GM12892 (cell line): Measurements from ENCODE around the gene ARID3C.
"Not testable (repeated sequence)": the region's sequence is repeated elsewhere in the genome, so short reads cannot be mapped to it uniquely, and the experiment has no call there.

Source experiments
- DNase-seq: peaks from one replicate; pipeline ENCODE4 v3.0.0; 2011; ENCODE audit not compliant: insufficient read length
- FAIRE-seq: peaks from 2 replicates; lab custom pipeline; 2011; peaks lifted over from hg19 to GRCh38; lab: Jason Lieb, UNC
- POLR2A ChIP-seq: IDR thresholded peaks from 2 replicates; pipeline ENCODE4 v1.6.1; 2011; ENCODE audit warnings: low read depth, low read length, control low read depth
- POLR2AphosphoS5 ChIP-seq: IDR thresholded peaks from 2 replicates; pipeline ENCODE4 v1.6.1; 2011; ENCODE audit warnings: low read depth, low read length, control low read depth
- TAF1 ChIP-seq: IDR thresholded peaks from 2 replicates; pipeline ENCODE4 v1.6.1; 2011; ENCODE audit warnings: low read depth, mild to moderate bottlenecking, control low read depth, low read length, borderline replicate concordance

ARID3C gene

DNA sequence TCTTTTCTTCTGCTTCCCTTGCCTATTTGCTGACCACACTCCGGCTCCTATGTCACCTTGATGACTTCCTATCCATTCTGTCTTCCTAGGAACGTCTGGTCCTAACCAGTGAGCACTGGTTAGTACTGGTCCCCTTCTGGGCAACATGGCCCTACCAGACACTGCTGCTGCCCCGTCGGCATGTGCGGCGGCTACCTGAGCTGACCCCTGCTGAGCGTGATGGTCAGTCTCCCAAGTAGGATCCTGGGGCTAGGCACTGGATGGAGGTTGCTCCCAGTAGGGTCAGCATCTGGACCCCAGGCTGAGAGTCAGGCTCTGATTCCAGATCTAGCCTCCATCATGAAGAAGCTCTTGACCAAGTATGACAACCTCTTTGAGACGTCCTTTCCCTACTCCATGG is 19.8 kb upstream of the ARID3C start:
- no peak for DNase-seq
- no peak for FAIRE-seq
- no peak for TF ChIP-seq POLR2AphosphoS5
- no peak for TF ChIP-seq TAF1
- no peak for TF ChIP-seq POLR2A

DNA sequence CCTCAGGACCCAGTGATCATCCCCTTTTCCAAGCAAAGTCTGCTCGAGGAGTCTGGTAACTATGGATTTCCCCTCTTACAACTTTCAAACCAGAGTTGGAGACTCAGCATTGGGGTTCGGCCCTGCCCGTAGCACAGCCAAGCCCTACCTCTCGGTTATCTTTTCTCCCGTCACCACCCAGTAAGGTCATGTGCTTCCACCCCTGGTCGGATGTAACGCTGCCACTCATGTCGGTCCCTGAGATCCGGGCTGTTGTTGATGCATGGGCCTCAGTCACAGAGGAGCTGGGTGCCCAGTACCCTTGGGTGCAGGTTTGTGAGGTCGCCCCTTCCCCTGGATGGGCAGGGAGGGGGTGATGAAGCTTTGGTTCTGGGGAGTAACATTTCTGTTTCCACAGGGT is 18.8 kb upstream of the ARID3C start:
- FAIRE-seq = no peak
- no peak for DNase-seq
- no peak for TF ChIP-seq TAF1
- TF ChIP-seq POLR2AphosphoS5 = no peak
- no peak for TF ChIP-seq POLR2A

DNA sequence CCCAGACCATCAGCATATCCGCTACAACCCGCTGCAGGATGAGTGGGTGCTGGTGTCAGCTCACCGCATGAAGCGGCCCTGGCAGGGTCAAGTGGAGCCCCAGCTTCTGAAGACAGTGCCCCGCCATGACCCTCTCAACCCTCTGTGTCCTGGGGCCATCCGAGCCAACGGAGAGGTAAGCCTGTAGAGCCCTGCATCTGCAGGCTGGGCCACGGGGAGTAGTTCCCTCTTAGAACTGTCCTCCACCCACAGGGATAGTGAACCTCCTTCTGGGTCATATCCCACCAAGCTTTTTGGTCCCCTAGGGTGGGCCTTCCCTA is 18.2 kb upstream of the ARID3C start:
- peak; percentile 65 for FAIRE-seq
- no peak for DNase-seq
- TF ChIP-seq POLR2AphosphoS5 (no peak), POLR2A (no peak), TAF1 (no peak)

DNA sequence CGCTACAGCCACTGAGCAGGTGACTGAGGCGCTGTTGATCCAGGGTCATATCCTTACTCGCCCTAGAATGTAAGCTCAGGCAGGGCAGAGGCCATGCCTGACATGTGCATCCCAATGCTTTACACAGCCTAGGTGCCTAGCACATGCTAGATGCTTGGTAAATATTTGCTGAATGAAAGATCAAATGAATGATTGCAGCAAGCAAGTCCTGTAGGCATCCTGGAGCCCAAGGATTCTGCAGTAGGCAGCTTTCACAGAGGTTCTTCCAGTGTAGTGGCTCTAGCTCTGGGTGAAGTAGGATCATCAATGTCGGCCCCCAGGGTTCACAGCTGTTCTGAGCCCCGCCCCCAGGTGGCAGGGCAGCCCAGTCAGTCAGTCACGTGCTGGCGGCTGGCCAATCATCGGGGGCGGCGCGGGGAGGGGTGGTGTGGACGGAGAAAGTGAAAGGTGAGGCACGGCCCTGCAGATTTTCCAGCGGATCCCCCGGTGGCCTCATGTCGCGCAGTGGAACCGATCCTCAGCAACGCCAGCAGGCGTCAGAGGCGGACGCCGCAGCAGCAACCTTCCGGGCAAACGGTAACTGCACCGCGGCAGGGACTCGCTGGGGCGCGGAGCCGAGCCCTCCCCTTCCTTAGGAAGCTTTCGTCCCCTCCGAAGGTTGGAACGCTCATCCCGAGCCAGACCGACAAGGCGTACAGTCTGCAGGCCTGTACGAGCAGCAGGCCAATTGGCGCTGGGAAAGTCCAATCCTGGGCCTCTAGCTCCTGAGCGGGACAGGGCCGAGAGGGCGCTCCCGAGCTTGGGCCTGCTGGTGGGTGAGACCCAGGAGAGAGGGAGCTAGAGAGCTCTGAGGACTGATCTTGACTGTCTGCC is 17.6 kb upstream of the ARID3C start, which contains the start of gene GALT:
GALT (plus strand) TSS at position 465 of the 873 bp plus-strand sequence; CDS start at position 495, 30 bp downstream.
- FAIRE-seq = peak; percentile 97
- TF ChIP-seq POLR2A = peak; percentile 66; the same call in 1 of the 2 replicates
- TF ChIP-seq POLR2AphosphoS5 = peak; percentile 68
- TF ChIP-seq TAF1 = peak; percentile 83
- DNase-seq = peak; percentile 94

DNA sequence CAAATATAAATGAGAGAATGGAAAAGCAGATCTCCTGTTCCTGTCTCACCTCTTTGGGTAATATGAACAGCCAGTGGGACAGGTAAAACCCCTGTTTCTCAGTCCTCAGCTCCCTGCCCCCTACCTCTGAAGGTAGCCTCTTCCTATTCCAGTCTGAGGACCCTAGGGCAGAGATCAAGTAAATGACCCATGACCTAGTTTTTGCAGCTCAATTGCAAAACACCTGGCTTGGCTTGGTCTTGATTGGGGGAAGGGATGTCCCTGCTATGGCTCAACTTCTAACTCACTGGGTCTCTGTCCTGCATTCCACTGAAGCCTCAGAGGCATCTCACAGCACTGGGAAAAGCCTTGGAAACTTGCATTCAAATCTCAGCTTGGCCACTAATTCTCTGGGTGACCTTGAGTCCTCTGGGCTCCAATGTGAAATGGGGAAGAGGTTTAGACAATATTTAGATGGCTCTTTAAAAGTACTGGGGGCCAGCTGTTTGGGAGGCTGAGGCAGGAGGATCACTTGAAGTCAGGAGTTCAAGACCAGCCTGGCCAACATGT is 16.0 kb upstream of the ARID3C start:
- FAIRE-seq = no peak
- no peak for DNase-seq
- no peak for TF ChIP-seq POLR2AphosphoS5

DNA sequence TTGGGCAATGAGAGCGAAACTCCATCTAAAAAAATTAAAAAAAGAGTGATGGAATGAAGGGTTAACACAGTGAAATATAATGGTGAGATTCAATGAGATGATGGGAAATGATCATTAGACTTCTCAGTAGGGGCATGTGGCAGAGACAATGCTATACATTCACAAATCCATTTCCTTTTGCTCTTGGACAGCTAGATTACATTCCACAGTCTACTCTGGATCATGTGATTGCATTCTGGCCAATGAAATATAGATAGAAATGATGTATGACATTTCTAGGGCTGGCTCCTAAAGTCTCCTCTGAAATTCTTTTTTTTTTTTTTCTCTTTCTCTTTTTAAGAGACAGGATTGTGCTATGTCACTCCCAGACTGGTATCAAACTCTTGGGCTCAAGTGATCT is 13.8 kb upstream of the ARID3C start:
- no peak for DNase-seq
- TF ChIP-seq TAF1 (no peak), POLR2AphosphoS5 (no peak), POLR2A (no peak)
- FAIRE-seq = no peak

DNA sequence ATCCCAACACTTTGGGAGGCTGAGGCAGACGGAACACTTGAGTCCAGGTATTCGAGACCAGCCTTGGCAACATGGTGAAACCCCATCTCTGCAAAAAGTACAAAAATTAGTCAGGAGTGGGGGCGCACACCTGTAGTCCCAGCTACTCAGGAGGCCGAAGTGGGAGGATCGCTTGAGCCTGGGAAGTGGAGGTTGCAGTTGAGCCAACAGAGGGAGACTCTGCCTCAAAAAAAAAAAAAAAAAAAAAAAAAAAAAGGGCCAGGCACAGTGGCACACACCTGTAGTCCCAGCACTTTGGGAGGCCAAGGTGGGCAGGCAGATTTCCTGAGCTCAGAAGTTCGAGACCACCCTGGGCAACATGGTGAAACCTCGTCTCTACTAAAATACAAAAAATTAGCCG is 10.5 kb upstream of the ARID3C start:
- DNase-seq, FAIRE-seq: not testable (repeated sequence)

DNA sequence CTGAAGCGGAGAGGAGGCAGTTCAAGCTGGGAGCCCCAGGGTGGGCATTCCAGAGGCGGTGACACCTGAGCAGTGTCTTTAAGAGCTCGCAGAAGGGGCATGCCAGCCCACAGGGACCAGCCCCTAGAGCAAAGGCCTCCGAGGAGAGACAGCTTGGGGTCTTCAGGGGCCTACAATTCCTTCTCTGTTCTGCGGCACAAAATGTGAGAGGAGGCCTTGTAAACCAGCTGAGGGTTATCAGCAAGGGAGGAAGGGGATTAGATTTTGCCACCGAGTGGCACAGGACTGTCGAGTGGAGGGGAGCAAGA is 9.2 kb upstream of the ARID3C start:
- TF ChIP-seq TAF1 (no peak), POLR2AphosphoS5 (no peak), POLR2A (no peak)
- FAIRE-seq (no peak), DNase-seq (no peak)

DNA sequence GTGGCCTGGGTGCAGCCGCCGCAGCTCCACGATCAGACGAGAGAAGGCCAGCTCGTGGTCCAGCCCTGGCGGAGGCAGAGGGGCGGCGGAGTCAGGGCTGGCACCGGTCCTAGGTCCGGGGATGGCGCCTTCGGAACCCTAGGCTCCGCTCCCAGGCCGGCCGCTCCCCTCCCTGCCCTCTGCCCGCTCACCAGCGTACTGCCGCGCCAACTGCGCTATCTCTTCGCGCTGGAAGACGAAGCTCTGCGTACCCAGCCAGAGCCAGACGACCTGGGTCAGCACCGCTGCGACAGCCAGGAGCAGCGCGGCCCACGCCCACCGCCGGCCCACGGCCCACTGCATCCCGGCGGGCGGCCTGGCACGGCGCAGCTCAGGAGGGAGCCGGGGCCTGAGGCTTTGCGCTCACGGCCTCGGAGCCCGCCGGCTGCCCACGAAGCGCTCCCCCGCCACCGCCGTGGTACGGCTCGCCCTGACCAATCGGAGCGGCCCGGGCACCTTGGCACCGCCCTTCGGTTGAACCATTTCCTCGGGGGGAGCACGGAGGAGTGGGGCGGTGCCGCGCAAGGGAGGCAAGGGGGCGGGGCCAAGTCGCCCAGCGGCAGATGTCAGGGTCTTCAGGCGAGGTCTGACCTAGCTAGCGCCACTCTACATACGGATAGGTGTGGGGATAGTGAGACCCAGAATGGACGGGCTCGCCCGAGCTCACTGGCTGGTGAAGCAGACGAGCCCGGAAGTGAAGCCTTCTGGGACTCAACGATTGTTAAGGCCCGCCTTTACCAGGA is 8.7 kb upstream of the ARID3C start, which contains the start of gene SIGMAR1:
SIGMAR1 (minus strand) TSS at position 432 of the 782 bp plus-strand sequence; CDS start at position 342, 90 bp downstream.
- TF ChIP-seq POLR2A (peak; percentile 82), TAF1 (peak; percentile 55; the same call in 1 of the 2 replicates), POLR2AphosphoS5 (peak; percentile 74)
- DNase-seq (peak; percentile 91), FAIRE-seq (peak; percentile 96)

DNA sequence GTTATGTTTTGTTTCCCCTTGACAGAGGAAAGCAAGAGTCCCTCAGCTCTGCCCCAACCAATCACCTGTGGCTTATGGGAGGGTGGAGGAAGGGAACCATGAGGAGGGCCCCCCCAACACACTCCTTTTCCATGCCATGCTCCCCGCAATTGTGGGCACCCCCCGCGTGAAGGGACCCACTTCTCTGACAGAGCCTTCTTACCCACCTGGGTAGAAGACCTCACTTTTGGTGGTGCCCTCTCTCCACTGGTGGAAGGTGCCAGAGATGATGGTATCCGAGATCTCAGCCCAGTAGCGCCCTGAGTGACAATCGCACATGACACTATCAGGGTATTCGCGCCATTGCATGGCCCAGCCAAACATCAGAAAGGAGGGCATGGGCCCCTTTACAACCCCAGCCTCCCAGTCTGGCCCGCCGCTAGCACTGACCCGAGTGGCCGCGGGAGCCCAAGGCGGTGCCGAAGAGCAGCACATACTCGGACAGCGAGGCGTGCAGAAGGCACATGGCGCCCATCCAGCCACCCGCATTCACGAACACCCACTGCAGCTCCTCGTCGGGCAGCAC is 8.0 kb upstream of the ARID3C start:
- peak; percentile 21 for FAIRE-seq
- TF ChIP-seq POLR2AphosphoS5 (no peak), POLR2A (no peak), TAF1 (no peak)
- no peak for DNase-seq

DNA sequence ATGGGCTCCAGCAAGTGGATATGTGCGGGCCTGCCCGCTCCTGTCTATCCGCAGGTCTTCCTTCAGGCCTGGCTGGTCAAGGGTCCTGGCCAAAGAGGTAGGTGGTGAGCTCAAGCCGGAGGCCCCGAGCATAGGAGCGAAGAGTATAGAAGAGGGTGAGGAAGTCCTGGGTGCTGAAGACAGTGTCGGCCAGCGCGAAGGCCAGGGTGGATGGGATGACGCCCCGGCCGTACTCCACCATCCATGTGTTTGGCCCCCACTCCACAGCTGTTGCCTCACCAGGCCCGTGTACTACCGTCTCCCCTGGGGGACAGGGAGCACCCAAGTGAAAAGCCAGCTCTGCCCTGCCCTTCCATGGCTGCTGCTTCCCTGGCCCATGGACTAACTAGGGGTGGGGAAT is 6.7 kb upstream of the ARID3C start:
- DNase-seq = no peak
- no peak for FAIRE-seq
- no peak for TF ChIP-seq POLR2A
- no peak for TF ChIP-seq TAF1
- no peak for TF ChIP-seq POLR2AphosphoS5
